ENCODE results near the gene SLC2A6.

DNA sequence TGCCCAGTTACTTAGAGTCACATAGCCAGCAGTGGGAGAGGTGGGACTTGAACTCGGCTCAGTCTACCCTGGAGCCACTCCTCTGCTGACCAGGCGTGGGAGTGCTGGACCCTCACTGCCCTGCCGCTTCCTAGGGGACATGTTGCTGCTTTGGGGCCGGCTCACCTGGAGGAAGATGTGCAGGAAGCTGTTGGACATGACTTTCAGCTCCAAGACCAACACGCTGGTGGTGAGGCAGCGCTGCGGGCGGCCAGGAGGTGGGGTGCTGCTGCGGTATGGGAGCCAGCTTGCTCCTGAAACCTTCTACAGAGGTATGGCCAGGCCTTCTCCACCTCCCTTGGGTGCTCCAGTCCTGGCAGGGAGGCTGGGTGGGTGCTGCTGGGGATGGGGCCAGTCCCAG lies 22.5 kb downstream of the SLC2A6 start:
- TF ChIP-seq EP300 (IDR thresholded peaks at IDR 0.05) = no peak
- TF ChIP-seq, protein P1, sequence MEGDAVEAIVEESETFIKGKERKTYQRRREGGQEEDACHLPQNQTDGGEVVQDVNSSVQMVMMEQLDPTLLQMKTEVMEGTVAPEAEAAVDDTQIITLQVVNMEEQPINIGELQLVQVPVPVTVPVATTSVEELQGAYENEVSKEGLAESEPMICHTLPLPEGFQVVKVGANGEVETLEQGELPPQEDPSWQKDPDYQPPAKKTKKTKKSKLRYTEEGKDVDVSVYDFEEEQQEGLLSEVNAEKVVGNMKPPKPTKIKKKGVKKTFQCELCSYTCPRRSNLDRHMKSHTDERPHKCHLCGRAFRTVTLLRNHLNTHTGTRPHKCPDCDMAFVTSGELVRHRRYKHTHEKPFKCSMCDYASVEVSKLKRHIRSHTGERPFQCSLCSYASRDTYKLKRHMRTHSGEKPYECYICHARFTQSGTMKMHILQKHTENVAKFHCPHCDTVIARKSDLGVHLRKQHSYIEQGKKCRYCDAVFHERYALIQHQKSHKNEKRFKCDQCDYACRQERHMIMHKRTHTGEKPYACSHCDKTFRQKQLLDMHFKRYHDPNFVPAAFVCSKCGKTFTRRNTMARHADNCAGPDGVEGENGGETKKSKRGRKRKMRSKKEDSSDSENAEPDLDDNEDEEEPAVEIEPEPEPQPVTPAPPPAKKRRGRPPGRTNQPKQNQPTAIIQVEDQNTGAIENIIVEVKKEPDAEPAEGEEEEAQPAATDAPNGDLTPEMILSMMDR (IDR thresholded peaks at IDR 0.05) = no peak
- TF ChIP-seq POLR2A (IDR thresholded peaks at IDR 0.05) = no peak
- TF ChIP-seq POLR2AphosphoS5 (IDR thresholded peaks at IDR 0.05) = no peak
